ENCODE data around the gene APOBEC3C.

- TF ChIP-seq POLR2AphosphoS5 (IDR thresholded peaks at IDR 0.05; ENCODE audit: low read depth, low read length) (no peak), TAF1 (IDR thresholded peaks at IDR 0.05; ENCODE audit: borderline replicate concordance, low read depth, low read length) (no peak), ELF1 (IDR thresholded peaks at IDR 0.05) (no peak), CTCF (IDR thresholded peaks at IDR 0.05) (no peak)
Observed at GRCh38 chr22:38996105-38996504, 18.0 kb upstream of the APOBEC3C start.
